Colon (tissue), 2 donors: ENCODE data around the gene ECE1.
A peak's percentile ranks its signal among the peaks of the same experiment; 100 is the strongest.
"Not testable (repeated sequence)": the region's sequence is repeated elsewhere in the genome, so short reads cannot be mapped to it uniquely, and the experiment has no call there.

ENCODE experiments used
- FAIRE-seq: peaks from 2 replicates; lab custom pipeline; 2012; peaks lifted over from hg19 to GRCh38; lab: Jason Lieb, UNC
- donor health status: control.
- donor health status: control.

Gene ECE1

GRCh38 chr1:21176586-21177555, 113.4 kb downstream of the ECE1 start, which contains the start of gene EIF4G3:
TSS of gene EIF4G3 (minus strand) at chr1:21176897. CDS start at chr1:21002742, 174,155 bp downstream.
- FAIRE-seq = peak; percentile 78

- no peak for FAIRE-seq
Observed at GRCh38 chr1:21175670-21176581, 114.3 kb downstream of the ECE1 start.

- FAIRE-seq = no peak
Observed at GRCh38 chr1:21175324-21175669, 115.0 kb downstream of the ECE1 start.

- no peak for FAIRE-seq
Observed at GRCh38 chr1:21174654-21175323, 115.5 kb downstream of the ECE1 start.

GRCh38 chr1:21174230-21174629, 116.0 kb downstream of the ECE1 start:
- FAIRE-seq = no peak

GRCh38 chr1:21173096-21173495, 117.2 kb downstream of the ECE1 start:
- FAIRE-seq = not testable (repeated sequence)

GRCh38 chr1:21170837-21171236, 119.4 kb downstream of the ECE1 start:
- not testable (repeated sequence) for FAIRE-seq

- no peak for FAIRE-seq
Observed at GRCh38 chr1:21168444-21168843, 121.8 kb downstream of the ECE1 start.
